Kidney glomerular epithelial cell (primary cell): ENCODE measurements around the gene C12orf75.
"Not testable (repeated sequence)": the region's sequence is repeated elsewhere in the genome, so short reads cannot be mapped to it uniquely, and the experiment has no call there.

ENCODE experiments used
- DNase-seq: peaks from one replicate; lab custom pipeline; 2025; lab: John Stamatoyannopoulos, UW

Gene C12orf75

DNA sequence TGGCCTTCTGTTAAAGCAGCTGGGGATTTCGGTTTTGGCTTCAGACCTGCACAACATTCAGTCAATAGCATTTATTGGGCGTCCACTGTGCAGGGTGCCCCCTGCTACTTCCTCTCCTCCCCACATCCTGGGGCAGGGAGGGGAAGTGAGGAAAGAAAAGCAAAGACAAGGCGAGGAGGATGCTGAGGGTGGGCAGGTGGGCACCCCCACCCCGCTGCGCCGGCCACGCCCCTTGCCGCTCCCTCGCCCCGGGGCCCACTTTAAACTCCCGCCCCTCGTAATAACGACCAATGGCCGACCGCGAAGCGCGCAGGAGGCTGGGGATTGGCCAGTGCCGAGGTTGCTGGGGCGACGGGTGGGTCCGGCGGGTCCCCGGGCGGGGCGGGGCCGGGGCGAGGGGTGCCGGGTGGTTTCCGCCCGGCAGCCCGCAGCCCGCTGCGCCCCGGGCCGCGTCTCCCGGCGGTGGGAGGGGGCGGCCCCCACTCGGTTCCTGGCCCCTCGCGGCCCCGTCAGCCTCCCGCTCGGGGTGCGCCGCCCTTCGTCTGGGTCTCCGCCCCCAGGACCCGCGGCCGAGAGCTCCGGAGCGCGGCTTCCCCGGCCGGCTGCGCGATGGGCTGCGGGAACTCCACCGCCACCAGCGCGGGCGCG, at the start of gene C12orf75:
C12orf75 (plus strand) TSS at position 409 of the 648 bp plus-strand sequence; CDS start at position 610, 201 bp downstream.
- DNase-seq: peak; percentile 65

- no peak for DNase-seq
Observed at GRCh38 chr12:105280966-105281693, 49.4 kb upstream of the C12orf75 start.

GRCh38 chr12:105281694-105282049, 48.8 kb upstream of the C12orf75 start:
- no peak for DNase-seq

GRCh38 chr12:105285378-105285777, 45.1 kb upstream of the C12orf75 start:
- no peak for DNase-seq

GRCh38 chr12:105287408-105287807, 43.1 kb upstream of the C12orf75 start:
- DNase-seq: no peak

GRCh38 chr12:105288311-105288996, 42.0 kb upstream of the C12orf75 start:
- DNase-seq: no peak

DNA sequence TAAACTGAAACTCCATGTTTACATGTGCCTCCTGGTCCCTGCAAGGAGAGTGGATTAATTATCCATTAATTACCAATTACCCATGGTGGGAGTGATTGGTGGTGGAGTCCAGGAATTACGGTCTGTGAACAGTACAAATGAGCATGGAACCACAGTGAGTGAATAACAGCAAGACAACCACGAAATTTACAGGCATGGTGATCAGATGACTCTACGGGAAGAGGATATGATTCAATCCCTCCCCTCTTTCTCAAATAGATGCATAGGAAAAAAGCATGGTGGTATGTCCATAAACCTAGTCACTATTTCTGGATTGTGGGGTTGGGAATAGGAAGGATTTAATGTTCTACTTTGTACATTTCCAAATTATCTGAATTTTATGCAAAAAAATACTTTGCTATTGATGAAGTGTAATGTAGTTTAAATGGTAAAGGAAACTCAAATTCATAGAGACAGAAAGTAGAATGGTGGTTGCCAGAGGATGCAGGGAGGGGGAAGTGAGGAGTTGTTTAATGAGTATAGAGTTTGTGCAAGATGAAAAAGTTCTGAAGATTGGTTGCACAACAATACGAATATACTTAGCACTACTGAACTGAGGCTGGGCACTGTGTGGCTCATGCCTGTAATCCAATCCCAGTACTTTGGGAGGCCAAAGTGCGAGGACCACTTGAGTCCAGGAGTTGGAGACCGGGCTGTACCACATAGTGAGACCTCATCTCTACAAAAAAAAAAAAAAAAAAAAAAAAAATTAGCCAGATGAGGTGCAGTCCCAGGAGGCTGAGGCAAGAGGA, 41.2 kb upstream of the C12orf75 start:
- DNase-seq: no peak

GRCh38 chr12:105291531-105291930, 39.0 kb upstream of the C12orf75 start:
- no peak for DNase-seq

DNA sequence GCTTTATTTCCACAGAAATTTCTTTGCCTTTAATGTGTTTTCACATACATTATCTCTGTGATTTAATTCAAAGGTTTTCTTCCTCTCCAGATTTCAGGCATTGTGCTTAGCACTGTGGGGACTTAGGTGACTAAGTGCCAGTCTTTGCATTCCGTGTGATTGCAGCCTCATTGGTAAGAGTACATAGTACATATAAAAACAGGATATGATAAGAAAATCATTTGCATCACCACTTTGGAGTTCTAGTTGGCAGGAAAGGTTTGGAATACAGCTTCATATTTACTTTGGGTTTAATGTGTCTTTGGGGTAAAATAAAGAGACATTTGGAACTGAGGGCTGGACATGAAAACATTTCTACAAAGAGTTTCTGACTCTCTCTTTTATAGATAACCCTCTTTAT, 37.8 kb upstream of the C12orf75 start:
- DNase-seq: no peak

DNA sequence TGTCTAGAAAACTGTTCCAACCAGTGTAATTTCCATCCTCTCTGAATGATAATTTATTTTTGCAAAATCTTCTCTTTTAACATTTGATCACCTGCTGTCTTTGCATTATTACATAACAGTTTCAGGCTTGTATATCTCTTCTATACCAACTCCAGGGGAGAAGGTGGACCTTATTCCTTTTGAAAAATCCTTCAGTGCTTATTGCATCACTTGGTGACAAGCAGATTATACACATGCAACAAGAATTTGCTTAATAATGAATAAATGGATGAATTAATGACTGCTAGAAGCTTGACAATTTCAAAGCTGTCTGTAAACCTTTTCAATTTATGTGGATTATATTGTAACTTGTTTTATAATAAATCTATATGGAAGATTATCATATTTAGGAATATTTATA, 37.3 kb upstream of the C12orf75 start:
- no peak for DNase-seq

GRCh38 chr12:105294161-105294560, 36.3 kb upstream of the C12orf75 start:
- DNase-seq: no peak

GRCh38 chr12:105294886-105295479, 35.5 kb upstream of the C12orf75 start:
- no peak for DNase-seq

- DNase-seq: no peak
Observed at GRCh38 chr12:105296116-105297089, 34.1 kb upstream of the C12orf75 start.

DNA sequence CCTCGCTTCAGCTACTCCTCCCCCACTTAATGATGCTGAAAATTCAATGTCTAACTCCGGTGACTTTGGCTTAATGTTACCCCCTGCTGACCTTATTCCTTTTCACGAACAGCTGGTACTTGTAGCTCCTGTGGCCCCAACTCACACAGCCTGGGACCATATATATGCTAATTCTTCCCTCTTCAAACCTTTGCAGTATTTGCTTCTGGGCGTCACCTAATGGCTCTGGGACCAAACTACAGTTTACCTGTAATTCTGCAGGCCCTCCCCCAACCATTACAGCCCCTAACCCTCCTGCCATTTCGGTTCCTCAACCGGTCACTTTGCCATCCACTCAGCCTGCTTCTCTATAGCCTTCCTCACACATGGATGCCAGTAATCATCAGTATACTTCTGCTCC, 29.6 kb upstream of the C12orf75 start:
- DNase-seq: no peak

GRCh38 chr12:105301696-105302095, 28.8 kb upstream of the C12orf75 start:
- DNase-seq: no peak

DNA sequence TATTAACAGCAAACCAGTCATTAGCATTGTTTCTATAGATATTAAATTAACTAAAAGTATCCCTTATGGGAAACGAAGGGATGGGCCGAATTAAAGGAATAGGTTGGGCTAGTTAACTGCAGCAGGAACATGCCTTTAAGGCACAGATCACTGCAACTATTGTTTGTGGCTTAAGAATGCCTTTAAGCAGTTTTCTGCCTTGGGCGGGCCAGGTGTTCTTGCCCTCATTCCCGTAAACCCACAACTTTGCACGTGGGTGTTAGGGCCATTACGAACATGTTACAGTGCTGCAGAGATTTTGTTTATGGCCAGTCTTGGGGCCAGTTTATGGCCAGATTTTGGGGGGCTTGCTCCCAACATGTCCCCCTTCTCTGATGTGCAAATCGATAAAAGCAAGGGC, 27.5 kb upstream of the C12orf75 start:
- not testable (repeated sequence) for DNase-seq

DNA sequence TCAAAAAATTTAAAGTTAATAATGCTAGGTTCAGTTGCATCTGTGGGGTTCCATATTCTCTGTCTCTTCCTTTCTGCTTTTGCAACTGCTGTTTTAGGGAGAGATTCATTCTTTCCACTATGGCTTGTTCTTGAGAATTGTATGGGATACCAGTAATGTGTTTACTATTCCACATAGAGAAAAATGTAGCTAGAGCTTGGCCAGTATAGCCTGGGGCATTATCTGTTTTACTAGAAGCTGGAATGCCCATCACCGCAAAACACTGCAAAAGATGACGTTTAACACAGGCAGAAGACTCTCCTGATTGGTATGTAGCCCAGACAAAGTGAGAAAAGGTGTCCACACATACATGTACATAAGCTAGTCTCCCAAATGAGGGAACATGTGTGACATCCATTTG, 25.9 kb upstream of the C12orf75 start:
- not testable (repeated sequence) for DNase-seq

DNA sequence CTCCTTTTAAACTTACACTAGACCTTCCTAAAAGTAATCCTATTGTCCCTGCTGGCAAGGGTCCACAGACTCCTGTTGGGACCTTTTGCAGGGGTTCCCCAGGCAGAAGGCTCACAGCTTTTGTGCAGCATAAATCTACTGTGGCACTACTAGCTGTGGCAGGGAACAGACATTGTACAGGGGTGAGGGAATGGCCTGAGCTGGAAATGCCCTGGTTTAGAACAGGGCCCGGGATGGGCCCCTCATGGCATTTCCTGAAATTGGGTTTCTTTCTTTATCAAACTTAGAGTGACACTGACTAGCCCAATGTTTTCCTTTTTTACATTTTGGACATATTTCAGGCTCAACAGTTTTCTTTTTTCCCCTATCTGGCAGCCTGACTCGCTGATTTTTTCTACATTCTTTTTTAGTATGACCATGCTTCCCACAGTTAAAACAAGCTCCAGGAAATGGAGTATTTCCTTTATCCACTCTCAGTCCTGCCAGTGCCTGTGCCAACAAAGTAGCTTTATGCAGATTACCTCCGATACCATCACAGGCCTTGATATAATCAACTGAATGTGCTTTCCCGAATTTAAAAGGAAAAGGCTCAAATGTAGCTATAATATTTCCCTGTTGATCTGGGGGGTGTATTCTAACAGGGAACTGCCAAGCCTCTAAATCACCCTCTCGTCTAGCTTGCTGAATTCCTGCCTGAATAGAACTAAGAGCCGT, 22.7 kb upstream of the C12orf75 start:
- not testable (repeated sequence) for DNase-seq

DNA sequence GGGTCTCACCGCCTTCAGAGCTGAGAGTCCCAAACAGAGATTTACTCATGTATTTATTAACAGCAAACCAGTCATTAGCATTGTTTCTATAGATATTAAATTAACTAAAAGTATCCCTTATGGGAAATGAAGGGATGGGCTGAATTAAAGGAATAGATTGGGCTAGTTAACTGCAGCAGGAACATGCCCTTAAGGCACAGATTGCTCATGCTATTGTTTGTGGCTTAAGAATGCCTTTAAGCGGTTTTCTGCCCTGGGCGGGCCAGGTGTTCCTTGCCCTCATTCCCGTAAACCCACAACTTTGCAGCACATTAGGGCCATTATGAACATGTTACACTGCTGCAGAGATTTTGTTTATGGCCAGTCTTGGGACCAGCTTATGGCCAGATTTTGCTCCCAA, 21.7 kb upstream of the C12orf75 start:
- not testable (repeated sequence) for DNase-seq

DNA sequence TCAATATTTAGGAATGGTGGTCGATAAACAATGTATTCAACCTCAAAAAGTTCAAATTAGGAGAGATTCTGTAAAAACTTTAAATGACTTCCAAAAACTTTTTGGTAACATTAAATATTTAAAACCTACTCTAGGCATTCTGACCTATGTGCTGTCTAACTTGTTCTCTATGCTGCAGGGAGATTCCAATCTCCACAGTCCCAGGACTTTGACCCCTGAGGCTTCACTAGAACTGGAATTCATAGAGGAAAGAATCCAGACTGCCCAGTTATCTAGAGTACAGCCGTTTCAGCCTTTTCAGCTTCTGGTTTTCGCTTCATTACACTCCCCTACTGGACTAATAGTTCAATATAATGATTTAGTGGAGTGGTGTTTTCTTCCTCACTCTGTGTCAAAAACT, 21.1 kb upstream of the C12orf75 start:
- DNase-seq: not testable (repeated sequence)
